ENCODE measurements around the gene PCSK6.

GRCh38 chr15:101378171-101378755 is 111.2 kb downstream of the PCSK6 start:
- TF ChIP-seq EZH2 (IDR thresholded peaks at IDR 0.05; ENCODE audit: low read depth), result no peak
- TF ChIP-seq, protein P1, sequence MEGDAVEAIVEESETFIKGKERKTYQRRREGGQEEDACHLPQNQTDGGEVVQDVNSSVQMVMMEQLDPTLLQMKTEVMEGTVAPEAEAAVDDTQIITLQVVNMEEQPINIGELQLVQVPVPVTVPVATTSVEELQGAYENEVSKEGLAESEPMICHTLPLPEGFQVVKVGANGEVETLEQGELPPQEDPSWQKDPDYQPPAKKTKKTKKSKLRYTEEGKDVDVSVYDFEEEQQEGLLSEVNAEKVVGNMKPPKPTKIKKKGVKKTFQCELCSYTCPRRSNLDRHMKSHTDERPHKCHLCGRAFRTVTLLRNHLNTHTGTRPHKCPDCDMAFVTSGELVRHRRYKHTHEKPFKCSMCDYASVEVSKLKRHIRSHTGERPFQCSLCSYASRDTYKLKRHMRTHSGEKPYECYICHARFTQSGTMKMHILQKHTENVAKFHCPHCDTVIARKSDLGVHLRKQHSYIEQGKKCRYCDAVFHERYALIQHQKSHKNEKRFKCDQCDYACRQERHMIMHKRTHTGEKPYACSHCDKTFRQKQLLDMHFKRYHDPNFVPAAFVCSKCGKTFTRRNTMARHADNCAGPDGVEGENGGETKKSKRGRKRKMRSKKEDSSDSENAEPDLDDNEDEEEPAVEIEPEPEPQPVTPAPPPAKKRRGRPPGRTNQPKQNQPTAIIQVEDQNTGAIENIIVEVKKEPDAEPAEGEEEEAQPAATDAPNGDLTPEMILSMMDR (conservative IDR thresholded peaks at IDR 0.05), result no peak
